ENCODE results near the gene MAGI2.

MAGI2 gene

DNA sequence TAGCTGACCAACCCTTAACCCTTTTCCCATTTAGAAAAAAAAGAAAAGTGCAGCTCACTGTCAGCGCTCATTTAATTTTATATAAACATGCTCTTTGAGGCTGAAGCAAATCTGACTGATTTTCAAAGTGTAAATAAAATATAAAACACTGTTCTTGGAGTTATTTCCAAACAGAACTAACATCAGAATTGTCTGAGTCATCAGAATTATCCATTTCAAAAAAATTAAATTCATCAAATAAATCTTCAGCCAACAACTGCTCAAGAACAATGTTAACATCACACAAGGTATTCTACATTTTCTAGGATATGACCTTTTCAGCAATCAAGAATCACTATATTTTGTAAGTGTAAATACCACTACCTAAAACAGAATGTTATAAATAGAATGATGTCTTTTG, 93.6 kb downstream of the MAGI2 start:
- DNase-seq: no peak

DNA sequence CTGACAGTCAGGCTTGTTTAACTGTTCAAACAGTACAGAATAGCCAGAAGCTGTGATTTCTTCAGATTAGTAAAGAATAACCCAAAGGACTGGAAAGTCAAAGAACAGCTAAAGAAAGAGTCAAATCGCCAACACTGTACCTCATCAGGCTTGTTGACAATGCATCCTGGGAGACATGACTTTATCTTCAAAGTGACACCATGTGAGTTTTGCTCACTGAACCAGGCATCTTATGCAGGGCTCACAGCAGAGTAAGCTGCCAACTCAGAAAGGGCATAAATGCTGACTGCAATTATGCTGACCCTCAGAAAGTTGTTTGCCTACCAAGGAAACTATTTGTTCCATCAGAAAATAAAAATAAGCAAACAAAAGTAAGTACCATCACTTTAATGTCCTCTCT, 96.4 kb downstream of the MAGI2 start:
- no peak for DNase-seq

DNA sequence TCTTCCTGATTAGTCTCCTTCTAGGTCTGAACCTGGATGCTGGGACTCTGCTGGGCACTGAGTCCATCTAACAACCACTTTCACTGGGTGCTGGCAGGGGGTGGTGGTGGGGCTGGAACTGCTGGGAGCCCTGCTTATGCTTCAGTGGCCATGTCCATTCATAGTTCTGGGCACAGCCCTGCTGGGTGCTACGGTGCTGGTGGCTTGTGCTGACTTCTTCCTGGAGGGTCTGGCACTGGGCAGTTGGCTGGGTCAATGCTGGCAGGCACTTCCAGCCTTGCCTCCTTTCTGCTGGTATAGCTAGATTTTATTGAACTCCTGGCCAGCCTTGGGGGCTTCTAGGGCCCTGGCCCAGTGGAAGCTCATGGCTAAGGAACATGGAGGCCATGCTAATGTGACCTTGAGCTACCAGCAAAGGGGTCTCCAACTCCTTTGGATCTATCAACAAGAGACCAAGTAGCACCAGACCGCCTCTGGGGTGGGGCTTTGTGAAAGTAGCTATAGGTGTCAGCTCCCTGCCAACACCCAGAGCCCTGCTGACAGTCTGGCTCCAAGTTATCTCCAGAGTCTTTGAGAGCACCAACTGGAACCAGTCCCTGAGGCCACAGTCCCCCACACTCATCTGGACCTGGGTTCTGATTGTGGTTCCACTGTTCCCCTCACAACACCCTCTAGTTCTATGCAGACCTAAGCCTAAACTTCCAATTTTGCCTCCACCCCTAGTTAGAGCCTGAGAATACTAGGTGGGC, 99.6 kb downstream of the MAGI2 start:
- no peak for DNase-seq

- DNase-seq: no peak
These were observed 101.1 kb downstream of the MAGI2 start for GRCh38 chr7:79352323-79352722.

DNA sequence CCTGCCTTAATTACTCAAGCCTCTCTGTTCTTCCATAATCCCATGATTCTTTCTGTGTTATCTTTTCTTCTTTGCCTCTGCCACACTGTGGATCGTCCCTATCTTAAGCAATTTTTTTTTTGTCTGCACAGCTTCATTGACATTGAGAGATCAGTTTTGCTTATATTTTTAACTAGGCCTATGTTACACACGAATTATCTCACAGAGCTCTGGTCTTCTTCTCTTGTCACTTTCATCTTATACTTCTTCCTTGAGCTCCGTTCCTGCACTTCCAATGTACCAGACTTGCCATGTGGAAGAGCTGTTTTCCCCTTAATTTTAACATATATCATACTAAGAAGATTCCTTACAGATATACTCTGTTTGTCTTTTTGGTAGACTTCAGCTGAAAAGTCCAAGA, 106.1 kb downstream of the MAGI2 start:
- no peak for DNase-seq

DNA sequence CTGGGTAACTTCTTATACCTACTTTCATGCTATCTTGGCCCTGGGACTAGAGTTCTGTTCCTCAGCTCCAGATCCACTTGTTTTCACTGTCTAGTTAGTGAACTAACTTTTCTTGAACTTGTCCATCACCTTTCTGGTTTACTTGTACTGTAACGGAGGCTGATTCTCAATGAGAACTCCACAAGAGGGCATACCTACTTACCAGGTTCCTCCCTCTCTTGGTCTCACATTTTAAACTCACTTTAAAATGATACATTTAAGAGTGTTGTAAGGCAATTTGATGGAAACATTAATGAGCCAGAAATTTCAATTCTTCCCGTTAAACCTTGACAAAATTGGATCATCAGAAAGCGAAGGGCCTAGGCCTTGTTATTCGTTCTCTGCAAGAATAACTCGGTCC, 111.6 kb downstream of the MAGI2 start:
- DNase-seq: no peak

GRCh38 chr7:79340212-79340611, 113.3 kb downstream of the MAGI2 start:
- no peak for DNase-seq

- no peak for DNase-seq
These were observed 114.1 kb downstream of the MAGI2 start for GRCh38 chr7:79339208-79339925.

GRCh38 chr7:79337717-79338116, 115.8 kb downstream of the MAGI2 start:
- DNase-seq: no peak

DNA sequence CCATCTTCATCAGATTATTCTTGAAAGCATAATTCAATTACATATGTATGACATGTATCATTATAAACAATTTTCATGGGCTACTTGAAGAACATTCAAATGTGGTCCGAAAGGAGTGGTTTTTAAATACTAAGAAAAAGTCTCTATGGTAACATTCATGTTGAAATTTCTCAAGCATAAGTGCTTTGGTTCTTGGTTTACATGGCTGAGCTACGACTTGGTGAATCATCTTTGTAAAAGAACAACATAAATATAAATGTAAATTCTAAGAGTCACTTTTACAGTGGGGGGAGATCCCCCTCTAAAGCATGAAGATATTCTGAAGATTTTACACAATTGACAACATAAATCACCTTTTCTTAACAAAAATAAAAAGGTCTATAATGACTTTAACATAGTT, 118.6 kb downstream of the MAGI2 start:
- DNase-seq: no peak

GRCh38 chr7:79334334-79334733, 119.1 kb downstream of the MAGI2 start:
- DNase-seq: no peak

- DNase-seq: no peak
These were observed 121.4 kb downstream of the MAGI2 start for GRCh38 chr7:79332091-79332490.

- DNase-seq: no peak
These were observed 124.0 kb downstream of the MAGI2 start for GRCh38 chr7:79329464-79329863.

DNA sequence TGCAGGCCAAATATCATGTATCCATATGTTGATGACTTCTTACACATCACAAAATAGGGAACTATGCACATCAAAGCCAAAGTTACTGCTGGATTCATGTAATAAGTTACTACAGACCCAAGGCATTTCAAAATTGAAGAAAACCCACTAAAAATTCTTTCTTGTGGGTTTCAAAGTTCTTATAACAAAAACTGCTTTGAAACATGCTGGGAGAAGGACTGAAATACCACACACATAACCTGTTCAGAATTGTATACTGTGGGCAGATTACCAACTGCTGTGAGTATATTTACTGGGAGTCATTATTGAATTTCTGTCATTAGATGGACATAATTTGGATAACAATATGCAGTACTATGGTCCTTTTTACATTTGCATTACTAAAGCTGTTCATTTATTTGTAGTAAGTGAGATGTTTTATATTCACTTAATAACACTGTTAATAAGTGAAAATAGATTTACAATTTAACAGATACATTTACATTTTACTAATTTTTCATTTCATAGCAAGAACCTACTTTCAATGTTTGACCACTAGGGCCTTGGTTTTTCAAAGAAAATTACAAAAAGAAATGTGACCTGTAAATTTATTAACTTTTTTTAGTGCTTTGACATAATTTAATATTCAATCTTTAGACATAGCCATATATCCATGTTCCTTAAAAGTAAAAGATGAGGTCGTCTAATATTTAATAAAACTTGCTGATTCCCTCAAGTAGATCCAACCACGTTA, 132.6 kb downstream of the MAGI2 start:
- no peak for DNase-seq

- no peak for DNase-seq
These were observed 134.1 kb downstream of the MAGI2 start for GRCh38 chr7:79319369-79319768.

GRCh38 chr7:79317728-79318127, 135.7 kb downstream of the MAGI2 start:
- no peak for DNase-seq

DNA sequence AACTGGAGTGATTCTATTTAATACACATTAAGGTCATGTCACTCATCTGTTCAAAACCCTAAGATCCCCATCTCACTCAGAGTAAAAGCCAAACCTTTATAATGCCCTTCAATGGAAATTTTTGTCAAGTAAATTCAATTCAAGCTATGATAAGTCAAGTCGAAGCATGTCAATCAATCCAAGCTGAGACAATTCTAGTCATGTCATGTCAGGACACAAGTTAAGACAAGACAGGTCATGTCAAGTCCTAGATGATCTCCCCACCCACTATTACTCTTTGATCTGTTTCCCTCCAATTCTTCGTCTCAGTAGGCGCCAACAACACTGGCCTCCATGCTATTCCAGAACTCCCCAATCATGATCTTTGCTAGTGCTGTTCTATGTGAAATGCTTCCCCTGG, 141.4 kb downstream of the MAGI2 start:
- DNase-seq: no peak

- no peak for DNase-seq
These were observed 145.3 kb downstream of the MAGI2 start for GRCh38 chr7:79308192-79308591.

- no peak for DNase-seq
These were observed 146.1 kb downstream of the MAGI2 start for GRCh38 chr7:79307376-79307775.

- no peak for DNase-seq
These were observed 148.8 kb downstream of the MAGI2 start for GRCh38 chr7:79304711-79305110.

DNA sequence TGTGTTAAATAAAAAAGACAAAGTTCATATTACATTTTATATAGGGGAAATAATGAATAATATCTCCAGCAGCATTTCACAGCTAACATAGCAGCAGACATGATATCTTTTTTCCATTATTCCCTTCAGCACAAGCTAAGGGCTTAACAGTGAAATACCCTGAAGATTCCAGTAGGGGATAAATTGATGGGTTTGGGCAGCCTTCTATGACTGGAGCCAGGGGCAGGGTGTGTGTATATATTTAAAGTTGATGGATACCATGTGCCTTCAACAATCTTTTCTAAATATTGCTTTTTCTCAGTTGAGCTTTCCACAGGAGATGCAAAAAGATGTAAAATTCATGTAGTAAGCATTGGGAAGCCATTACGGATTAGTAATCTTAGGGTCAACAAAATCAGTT, 151.2 kb downstream of the MAGI2 start:
- no peak for DNase-seq

DNA sequence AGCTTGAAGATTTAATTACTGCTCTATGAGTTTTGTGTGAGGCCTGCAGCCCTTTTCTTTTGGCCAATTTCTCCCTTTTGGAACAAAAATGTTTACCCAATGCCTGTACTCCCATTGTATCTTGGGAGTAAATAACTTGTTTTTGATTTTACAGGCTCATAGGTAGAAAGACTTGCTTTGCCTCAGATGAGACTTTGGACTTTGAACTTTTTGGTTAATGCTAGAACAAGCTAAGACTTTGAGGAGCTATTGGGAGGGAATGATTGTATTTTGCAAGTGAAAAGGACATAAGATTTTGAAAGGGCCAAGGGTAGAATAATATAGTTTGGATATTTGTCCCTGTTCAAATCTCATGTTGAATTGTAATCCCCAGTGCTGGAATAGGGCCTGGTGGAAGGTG, 152.0 kb downstream of the MAGI2 start:
- no peak for DNase-seq

GRCh38 chr7:79300573-79300972, 152.9 kb downstream of the MAGI2 start:
- DNase-seq: no peak

DNA sequence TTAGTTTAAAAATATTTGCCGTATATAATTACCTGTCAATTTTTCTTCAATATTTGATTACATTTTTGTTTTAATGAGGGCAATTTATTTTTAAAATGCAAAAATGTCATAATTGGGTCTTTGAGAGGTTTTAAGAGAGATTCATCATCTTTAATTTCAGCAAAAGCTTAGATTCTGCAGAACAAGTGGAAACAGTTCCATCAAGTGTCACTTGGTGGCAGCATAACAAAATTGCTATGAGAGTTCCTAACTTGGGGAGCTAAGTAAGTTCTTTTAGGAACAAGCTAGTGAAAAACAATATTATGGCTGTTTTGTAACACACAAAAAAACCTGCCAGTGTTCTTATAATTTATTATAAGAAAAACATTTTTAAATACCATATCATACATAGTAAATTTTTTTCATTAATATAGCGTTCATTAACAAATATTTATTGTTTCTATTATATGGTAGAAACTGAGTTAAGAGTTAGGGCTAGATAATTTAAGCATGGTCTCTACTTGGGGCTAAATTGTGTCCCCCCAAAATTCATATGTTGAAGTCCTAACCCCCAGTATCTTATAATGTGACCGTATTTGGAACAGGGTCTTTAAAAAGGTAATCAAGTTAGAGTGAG, 155.2 kb downstream of the MAGI2 start:
- DNase-seq: peak; percentile 64

Measured in hematopoietic multipotent progenitor cell treated with erythropoietin and hydrocortisone succinate and interleukin-3 and kit ligand, for 6 days (in vitro differentiated cells).